Colon (tissue), 2 donors: ENCODE data around the gene HS3ST1.

Source experiments
- FAIRE-seq: peaks from 2 replicates; lab custom pipeline; 2012; peaks lifted over from hg19 to GRCh38; lab: Jason Lieb, UNC
- donor health status: control.
- donor health status: control.

The HS3ST1 gene

GRCh38 chr4:11428231-11428898 is at the start of gene HS3ST1:
Gene HS3ST1, minus strand, starts transcription at chr4:11428894. Its CDS starts 28,889 bp downstream, at chr4:11400005.
- FAIRE-seq = no peak

- no peak for FAIRE-seq
These were observed 47.2 kb upstream of the HS3ST1 start for GRCh38 chr4:11475871-11476270.

- FAIRE-seq = no peak
These were observed 45.5 kb upstream of the HS3ST1 start for GRCh38 chr4:11474146-11474545.

GRCh38 chr4:11472535-11472934 is 43.8 kb upstream of the HS3ST1 start:
- no peak for FAIRE-seq

- no peak for FAIRE-seq
These were observed 42.9 kb upstream of the HS3ST1 start for GRCh38 chr4:11471618-11472017.

- FAIRE-seq = no peak
These were observed 42.4 kb upstream of the HS3ST1 start for GRCh38 chr4:11471046-11471441.

- no peak for FAIRE-seq
These were observed 41.8 kb upstream of the HS3ST1 start for GRCh38 chr4:11470438-11471045.

GRCh38 chr4:11469650-11470437 is 41.1 kb upstream of the HS3ST1 start:
- no peak for FAIRE-seq

GRCh38 chr4:11468901-11469300 is 40.2 kb upstream of the HS3ST1 start:
- no peak for FAIRE-seq

GRCh38 chr4:11467931-11468330 is 39.2 kb upstream of the HS3ST1 start:
- no peak for FAIRE-seq

- no peak for FAIRE-seq
These were observed 35.0 kb upstream of the HS3ST1 start for GRCh38 chr4:11463707-11464106.

GRCh38 chr4:11456401-11456800 is 27.7 kb upstream of the HS3ST1 start:
- no peak for FAIRE-seq

GRCh38 chr4:11455201-11455835 is 26.6 kb upstream of the HS3ST1 start:
- FAIRE-seq = no peak

- no peak for FAIRE-seq
These were observed 23.0 kb upstream of the HS3ST1 start for GRCh38 chr4:11451716-11452115.

GRCh38 chr4:11446155-11446811 is 17.6 kb upstream of the HS3ST1 start:
- FAIRE-seq = no peak

- no peak for FAIRE-seq
These were observed 12.5 kb upstream of the HS3ST1 start for GRCh38 chr4:11441194-11441556.

GRCh38 chr4:11440481-11441193 is 11.9 kb upstream of the HS3ST1 start:
- no peak for FAIRE-seq

GRCh38 chr4:11439836-11440235 is 11.1 kb upstream of the HS3ST1 start:
- FAIRE-seq = no peak

- FAIRE-seq = no peak
These were observed 10.0 kb upstream of the HS3ST1 start for GRCh38 chr4:11438647-11439046.

- FAIRE-seq = no peak
These were observed 8.0 kb upstream of the HS3ST1 start for GRCh38 chr4:11436673-11437072.

GRCh38 chr4:11436084-11436483 is 7.4 kb upstream of the HS3ST1 start:
- no peak for FAIRE-seq

- no peak for FAIRE-seq
These were observed 6.9 kb upstream of the HS3ST1 start for GRCh38 chr4:11435557-11435956.
